GM18526 (cell line): ENCODE data around the gene HACL1.

Experiments
- POLR2A ChIP-seq: IDR thresholded peaks from 3 replicates; pipeline ENCODE4 v1.6.1; 2011; ENCODE audit not compliant: insufficient read length; ENCODE audit errors: extremely low read depth

The HACL1 gene

DNA sequence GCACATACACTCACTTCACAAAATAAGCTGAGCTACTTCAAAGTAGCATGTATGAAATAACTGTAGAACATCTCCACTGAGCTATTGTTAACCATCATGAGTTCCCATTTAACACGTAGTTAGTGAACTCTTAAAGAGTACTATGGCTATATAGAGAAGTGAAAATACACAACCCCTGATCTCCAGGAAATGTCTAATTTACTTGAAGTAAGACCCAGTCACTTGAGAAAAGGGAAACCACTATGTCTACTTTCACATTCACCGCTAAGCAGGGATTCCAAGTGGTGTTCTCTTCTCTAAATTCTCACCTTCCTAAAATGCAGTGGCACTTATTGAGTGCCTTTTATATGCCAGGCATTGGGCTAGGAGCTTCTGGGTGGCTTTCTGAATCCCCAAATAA, 44.9 kb downstream of the HACL1 start:
- TF ChIP-seq POLR2A, result no peak

GRCh38 chr3:15553749-15554148, 47.6 kb downstream of the HACL1 start:
- TF ChIP-seq POLR2A, result no peak

DNA sequence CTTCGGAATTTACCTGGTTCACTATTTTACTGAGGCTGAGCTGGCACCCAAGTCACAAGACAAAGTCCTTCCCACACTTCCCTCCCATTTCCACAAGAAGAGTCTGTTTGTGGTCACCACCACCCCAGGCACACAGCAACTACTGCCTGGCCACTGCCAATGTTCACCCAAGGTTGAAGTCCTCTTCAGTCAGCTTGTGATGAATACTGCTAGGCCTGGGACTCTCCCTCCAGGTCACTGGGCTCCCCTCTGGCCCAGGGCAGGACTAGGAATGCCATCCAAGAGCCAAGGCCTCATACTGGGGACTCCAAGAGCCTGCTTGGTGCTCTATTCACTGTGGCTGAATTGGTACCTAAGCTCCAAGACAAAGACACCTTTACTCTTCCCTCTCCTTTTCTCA, 49.5 kb downstream of the HACL1 start:
- TF ChIP-seq POLR2A, result no peak

DNA sequence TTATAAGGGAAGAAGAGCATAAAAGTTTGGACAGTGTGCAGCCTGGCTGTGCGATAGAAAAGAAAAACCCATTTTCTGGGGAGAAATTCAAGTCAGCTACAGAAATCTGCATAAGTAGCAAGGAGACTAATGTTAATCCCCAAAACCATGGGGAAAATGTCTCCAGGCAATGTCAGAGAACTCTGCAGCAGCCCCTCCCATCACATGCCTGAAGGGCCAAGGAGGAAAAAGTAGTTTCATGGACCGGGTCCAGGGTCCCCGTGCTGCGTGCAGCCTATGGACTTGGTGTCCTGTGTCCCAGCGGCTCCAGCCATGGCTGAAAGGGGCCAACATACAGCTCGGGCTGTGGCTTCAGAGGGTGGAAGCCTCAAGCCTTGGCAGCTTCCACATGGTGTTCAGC, 51.5 kb downstream of the HACL1 start:
- TF ChIP-seq POLR2A, result no peak

- TF ChIP-seq POLR2A, result no peak
These were observed 58.8 kb downstream of the HACL1 start for GRCh38 chr3:15542614-15543013.

DNA sequence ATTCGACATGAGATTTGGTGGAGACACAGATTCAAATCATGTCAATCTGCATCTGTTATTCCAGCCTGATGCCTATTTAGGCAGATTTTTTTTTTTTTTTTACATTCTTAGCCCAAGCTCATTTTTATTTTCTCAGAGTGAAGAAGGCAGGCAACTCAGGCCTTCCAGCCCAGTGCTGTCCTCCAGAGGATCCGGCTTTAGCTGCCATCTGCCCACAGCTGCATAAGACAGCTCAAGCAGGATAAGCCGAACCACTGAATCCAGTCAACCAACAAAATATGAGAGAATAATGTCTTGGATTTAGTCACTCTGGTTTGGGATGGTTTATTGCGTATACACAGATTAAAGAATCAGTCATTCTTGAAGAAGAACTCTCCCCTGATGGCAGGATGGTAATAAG, 60.0 kb downstream of the HACL1 start:
- TF ChIP-seq POLR2A, result no peak

GRCh38 chr3:15539066-15539465, 62.3 kb downstream of the HACL1 start:
- no peak for TF ChIP-seq POLR2A

GRCh38 chr3:15538345-15538744, 63.0 kb downstream of the HACL1 start:
- TF ChIP-seq POLR2A, result no peak

GRCh38 chr3:15536856-15537255, 64.5 kb downstream of the HACL1 start:
- TF ChIP-seq POLR2A, result no peak

GRCh38 chr3:15535732-15536131, 65.6 kb downstream of the HACL1 start:
- no peak for TF ChIP-seq POLR2A

DNA sequence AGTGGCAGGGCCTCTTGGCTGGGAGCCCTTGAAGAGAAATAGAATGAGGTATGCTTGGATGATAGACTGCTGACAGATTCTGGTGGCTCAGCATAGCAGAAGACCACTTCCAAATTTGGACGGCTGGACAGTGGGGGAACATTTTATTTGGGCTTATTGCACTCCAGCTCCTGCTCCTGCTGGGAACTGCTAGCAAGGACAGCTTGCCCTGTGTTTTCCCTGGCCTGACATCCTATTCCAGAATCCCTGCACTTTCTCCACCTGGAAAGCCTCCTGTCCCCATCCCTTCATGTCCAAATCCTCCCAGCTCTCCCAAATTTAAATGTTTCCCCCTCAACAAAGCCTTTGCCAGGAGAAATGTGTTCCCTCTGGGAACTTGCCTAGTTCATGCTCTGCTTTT, 70.0 kb downstream of the HACL1 start:
- TF ChIP-seq POLR2A, result no peak

- TF ChIP-seq POLR2A, result no peak
These were observed 72.4 kb downstream of the HACL1 start for GRCh38 chr3:15528854-15529537.

- TF ChIP-seq POLR2A, result no peak
These were observed 74.3 kb downstream of the HACL1 start for GRCh38 chr3:15527031-15527459.

DNA sequence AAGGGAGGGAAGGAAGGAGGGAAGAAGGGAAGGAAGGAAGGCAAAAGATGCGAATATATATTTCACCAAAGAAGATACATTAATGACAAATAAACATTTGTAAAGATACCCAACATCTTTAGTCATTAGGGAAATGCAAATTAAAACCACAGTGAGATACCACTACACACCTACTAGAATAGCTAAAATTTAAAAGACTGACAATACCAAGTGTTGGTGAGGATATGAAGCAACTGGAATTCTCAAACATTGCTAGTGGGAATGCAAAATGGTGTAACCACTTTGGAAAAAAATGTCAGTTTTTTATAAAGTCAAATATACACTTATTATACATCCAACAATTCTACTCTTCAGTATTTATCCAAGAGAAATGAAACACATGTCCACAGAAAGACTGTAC, 75.6 kb downstream of the HACL1 start:
- TF ChIP-seq POLR2A, result no peak

GRCh38 chr3:15523660-15524417, 77.5 kb downstream of the HACL1 start:
- no peak for TF ChIP-seq POLR2A

DNA sequence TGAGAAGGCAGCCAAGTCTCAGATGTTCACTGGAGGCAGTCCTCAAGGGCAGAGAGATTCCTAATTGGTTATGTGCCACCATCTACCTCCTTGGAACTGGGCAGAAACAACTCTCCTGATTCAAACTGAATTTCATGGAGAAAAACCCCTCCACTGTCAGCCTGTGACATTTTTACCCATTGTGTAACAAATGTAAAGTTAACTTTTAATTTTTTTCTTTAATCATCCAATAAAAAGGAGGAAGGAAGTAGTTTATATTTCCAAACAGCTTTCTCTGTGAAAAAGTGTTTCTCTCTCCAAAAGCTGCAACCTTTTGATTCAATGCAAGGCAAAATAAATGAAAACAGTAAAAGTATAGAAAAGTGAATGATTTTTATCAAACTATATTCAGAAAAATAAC, 79.4 kb downstream of the HACL1 start:
- TF ChIP-seq POLR2A, result no peak

GRCh38 chr3:15521573-15521965, 79.8 kb downstream of the HACL1 start, which contains the start of gene COLQ:
Gene COLQ, minus strand, starts transcription at chr3:15521706. Its CDS starts 81 bp downstream, at chr3:15521625.
- TF ChIP-seq POLR2A, result no peak

- no peak for TF ChIP-seq POLR2A
These were observed 80.4 kb downstream of the HACL1 start for GRCh38 chr3:15520804-15521572.
